GM12872 (cell line): ENCODE results near the gene ZBTB16.

Experiments
- TF ChIP-seq, protein P1 (sequence below): IDR thresholded peaks from 3 replicates; pipeline ENCODE4 v1.5.1; 2011; ENCODE audit warnings: low read depth, mild to moderate bottlenecking, low read length, moderate library complexity; ENCODE audit not compliant: insufficient read depth

The ZBTB16 gene

DNA sequence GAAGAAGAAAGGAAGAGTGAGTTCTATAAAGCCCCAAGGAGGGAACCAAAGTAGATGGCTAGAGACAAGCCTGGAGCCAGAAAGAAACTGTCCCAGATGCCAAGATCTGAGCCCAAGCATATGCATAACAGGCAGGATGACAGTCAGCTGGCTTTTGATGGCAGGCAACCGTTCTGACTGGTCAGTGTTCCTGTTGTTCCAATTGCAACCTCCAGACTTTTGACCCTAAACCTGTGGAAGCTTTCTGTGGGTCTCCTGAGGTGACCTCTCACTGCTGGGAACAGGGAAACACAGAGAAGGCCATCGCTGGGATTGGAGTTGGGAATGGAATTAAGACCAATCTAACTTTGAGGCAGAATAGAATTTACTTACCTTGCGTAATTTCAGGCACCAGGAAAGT is 215.1 kb downstream of the ZBTB16 start:
- TF ChIP-seq, protein P1, sequence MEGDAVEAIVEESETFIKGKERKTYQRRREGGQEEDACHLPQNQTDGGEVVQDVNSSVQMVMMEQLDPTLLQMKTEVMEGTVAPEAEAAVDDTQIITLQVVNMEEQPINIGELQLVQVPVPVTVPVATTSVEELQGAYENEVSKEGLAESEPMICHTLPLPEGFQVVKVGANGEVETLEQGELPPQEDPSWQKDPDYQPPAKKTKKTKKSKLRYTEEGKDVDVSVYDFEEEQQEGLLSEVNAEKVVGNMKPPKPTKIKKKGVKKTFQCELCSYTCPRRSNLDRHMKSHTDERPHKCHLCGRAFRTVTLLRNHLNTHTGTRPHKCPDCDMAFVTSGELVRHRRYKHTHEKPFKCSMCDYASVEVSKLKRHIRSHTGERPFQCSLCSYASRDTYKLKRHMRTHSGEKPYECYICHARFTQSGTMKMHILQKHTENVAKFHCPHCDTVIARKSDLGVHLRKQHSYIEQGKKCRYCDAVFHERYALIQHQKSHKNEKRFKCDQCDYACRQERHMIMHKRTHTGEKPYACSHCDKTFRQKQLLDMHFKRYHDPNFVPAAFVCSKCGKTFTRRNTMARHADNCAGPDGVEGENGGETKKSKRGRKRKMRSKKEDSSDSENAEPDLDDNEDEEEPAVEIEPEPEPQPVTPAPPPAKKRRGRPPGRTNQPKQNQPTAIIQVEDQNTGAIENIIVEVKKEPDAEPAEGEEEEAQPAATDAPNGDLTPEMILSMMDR = no peak

DNA sequence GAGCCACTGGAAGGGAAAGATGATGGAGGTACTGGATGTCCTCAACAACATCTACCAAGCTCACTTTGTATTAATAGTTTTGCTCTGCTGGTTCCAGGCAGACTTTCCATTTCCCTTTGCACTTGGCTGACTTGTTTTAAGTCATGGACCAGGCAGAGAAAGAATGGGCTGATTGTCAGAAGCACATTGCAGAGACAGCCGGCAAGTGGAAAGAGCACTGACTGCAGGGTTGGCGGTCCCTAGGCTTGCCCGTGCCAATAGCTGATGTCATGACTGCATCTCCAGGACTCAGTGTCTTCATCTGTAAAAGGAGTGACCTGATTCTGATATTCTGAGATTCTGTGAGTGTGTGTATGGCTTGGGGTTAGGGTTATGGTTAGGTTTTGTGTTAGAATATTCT is 215.8 kb downstream of the ZBTB16 start:
- TF ChIP-seq, protein P1 = no peak

DNA sequence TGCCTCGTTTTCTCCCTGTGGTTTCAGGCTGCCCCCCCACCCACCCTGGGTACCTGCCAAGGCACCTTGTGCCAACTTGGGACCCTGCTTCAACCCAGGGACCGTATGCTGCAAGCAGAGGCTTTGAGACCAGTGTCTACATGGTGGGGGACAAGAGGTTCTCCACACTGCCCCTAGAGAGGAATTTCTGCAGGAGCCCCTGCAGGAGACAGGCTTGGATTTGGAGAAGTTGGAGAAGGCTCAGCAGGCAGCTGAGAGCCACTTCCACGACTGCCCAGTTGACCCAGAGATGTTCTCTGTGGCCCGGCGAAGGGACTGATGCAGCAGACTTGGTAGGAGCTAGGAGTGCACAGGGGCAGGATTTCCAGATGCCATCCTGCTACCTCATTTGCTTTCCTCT is 216.6 kb downstream of the ZBTB16 start:
- TF ChIP-seq, protein P1 = no peak

DNA sequence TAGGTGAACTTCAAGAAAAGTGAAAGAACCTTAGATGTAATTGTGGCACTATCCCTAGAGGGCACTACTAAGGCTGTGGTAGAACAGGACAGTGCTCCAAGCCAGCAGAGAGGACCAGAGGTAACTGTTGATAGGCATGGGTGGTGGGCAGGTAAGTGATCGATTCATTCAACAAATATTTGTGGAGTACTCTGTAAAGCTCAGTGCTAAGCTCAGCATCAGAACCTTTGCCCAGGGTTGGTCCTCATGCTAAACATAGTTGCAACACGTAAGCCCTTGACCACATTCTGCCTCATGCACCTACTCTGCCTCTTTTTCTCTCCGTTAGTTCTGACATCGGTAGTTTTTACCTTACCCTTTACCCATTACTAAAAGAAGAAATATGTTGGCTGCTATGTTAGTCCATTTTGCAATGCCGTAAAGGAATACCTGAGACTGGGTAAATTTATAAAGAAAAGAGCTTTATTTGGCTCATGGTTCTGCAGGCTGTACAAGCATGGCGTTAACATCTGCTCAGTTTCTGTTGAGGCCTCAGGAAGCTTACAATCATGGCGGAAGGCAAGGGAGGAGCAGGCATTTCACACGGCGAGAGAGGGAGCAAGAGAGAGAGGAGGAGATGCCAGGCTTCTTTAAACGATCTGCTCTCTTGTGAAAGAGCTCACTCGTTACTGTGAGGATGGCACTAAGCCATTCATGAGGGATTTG is 218.3 kb downstream of the ZBTB16 start:
- TF ChIP-seq, protein P1 = no peak

DNA sequence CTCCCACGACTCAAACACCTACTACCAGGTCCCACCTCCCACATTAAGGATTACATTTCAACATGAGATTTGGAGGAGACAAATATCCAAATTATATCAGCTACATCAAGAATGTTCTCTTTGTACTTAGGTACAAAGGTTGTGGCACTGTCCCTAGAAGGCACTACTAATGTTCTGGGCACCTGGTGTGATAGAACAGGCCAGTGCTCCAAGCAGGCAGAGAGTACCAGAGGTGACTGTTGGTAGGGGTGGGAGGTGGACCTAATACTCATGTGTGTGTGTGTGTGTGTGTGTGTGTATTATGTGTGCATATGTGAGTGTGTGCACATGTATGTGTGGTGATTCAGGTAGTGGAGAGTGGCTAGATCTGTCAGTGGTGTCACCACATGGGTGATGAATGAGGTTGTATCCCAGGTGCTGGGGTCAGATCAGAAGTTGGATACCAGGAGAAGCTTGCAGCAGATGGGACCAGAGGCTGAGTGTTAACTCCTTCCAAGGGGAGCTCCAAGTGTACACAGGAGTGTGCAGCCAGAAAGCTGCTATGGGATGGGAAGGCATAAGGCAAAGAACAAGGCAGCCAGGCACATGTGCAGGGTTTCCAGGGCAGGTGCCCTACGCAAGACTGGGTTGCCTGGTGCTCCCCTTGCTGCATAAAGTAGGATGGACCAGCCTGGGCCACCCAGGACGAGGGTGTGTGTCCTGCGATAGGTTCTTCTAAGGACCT is 219.0 kb downstream of the ZBTB16 start:
- TF ChIP-seq, protein P1 = no peak

DNA sequence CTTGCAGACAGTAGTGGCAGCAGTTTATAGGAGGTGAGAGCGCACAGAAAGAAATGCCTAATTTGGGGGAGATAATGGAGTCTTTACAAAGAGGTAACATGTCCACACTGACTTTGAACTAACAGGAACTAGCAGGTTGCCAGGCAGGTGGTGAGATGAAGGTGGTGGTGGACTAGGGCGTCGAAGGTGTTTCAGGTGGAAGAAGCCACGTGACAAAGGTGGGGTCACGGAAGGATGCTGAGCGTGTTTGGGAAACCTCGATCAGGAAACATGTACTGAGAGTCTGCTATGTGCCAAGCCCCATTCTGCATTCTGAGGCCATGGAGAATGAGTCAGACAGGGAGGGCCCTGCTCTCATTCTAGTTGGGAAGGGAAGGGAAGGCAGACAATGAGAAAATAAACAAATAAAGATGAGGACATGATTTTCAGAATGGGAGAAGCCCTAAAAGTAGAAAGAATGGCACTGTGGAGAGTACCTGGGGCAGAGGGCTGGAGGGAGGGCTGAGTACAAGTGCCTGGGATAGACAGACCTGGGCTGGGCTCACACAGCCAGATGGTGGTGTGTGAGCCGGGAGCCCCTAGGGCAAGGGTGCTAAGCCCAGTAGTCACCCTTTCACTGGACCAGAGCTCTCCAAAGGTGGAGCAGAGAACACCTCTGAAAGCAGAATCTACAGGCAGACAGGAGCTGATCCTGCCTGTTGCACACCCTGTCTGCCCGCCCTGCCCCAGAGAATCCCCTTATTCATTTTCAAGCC is 220.5 kb downstream of the ZBTB16 start:
- TF ChIP-seq, protein P1 = no peak

DNA sequence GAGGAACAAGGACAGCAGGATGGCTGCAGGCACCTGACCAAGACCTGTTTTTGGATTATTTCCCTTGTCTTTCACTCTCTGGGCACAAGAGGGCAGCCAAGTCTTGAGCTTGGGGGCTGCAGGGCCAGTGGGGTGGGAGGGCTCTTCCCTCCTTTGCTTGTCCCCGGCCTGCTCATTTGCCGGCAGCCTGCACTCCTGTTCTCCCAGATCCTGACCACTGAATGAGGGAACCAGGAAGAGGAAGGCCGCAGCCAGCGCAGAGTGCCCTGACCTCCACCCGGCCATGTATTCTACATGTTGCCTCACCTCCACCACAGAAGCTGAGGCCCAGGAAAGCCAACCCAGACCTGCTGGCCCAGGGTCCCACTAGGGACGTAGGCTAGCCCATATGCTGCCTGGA is 221.2 kb downstream of the ZBTB16 start:
- TF ChIP-seq, protein P1 = peak; percentile 59
